ENCODE data around the gene PML.
"Not testable (repeated sequence)": the region's sequence is repeated elsewhere in the genome, so short reads cannot be mapped to it uniquely, and the experiment has no call there.

PML gene

DNA sequence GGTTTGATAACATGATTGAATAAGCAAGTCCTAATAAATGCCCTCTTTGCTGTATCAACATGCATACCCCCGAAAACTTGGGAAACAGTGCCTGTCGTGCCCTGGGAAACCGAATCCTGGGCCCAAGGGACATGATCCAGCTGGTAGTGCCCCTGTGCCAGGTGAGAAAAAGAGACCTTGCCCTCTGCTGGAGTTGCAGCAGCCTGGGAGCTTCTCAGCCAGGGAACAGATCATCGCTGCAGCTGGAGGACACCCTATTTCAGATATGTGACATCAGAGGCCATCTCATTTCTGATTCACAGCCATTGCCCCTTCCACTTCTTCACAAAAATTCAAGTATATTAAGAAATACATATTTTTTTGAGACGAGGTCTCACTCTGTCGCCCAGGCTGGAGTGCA, 34.7 kb upstream of the PML start:
- no peak for DNase-seq

DNA sequence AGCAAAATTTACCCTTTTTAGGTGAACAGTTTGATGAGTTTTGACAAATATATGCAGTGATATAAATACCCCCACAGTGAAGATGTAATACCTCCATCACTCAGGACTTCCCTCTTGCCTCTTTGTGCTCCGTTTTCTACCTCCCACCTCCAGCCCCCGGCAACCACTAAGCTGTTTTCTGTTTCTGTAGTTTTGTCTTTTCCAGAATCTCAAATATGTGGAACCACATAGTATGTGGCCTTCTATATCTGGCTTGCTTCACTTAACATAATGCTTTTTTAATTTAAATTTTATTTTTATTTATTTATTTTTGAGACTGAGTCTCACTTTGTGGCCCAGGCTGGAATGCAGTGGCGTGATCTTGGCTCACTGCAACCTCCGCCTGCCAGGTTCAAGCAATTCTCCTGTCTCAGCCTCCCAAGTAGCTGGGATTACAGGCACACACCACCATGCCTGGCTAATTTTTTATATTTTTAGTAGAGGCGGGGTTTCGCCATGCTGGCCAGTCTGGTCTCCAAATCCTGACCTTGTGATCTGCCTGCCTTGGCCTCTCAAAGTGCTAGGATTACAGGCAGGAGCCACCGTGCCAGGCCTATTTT, 33.9 kb upstream of the PML start:
- DNase-seq = not testable (repeated sequence)

DNA sequence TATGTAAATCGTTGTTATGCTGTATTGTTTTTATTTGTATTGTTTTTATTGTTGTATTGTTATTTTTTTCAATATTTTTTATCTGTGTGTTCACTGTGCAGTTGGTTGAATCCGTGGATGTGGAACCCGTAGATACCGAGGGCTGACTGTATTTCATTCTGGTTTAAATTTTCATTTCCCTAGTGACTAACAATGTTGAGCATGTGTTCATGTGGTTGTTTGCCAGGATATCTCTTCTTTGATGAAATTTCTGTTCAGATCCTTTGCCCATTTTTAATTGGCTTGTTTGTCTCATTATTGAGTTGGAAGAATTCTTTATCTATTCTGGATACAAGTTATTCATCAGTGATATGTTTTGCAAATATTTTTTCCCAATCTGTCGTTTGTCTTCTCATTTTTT, 32.1 kb upstream of the PML start:
- DNase-seq = no peak

DNA sequence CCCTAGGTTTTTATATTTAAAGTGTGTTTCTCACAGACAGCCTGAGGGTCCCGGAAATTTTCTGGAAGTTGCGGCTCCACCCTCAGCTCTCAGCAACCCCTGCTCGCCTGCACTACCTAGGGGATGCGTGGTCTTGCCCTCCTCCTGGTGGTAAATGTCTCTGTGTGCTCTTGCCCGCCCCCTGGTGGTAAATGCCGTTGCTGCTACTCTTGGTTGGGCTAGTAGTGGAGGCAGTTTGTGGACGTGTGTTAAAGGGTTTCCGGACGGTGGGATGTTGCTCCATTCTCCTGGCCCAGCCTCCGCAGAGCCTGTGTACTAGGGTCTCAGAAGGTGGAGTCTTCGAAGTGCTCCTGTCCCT, 29.8 kb upstream of the PML start:
- DNase-seq = peak; percentile 41

DNA sequence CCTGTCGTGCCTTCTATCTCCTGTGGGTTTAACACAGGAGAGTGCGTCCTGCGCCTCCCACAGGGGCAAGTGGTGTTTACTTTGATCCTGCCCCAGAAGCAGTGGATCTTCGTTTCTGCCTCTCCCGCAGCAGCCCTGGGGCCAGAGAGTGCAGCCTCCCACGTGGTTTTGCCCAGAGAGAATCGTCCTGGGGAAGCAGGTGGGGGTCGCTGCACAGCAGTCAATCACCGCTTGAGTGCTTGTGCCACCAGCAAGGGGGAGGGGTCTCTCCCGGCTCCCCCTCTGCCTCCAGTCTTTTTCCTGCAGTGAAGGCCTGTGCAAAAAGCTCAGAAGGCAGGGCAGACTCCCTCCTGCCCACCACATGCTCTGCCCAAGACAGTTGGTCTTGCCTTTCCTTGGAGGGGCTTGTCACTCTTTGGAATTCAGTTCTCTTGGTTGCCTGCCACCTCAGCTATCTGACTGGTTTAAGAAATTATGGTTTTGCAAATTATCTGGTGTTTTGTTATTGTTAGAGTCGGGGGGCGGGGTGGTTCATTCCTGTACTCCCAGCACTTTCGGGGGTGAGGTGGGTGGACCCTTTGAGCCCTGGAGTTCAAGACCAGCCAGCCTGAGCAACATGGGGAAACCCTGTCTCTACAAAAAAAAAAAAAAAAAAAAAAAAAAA, 29.3 kb upstream of the PML start:
- DNase-seq = no peak

DNA sequence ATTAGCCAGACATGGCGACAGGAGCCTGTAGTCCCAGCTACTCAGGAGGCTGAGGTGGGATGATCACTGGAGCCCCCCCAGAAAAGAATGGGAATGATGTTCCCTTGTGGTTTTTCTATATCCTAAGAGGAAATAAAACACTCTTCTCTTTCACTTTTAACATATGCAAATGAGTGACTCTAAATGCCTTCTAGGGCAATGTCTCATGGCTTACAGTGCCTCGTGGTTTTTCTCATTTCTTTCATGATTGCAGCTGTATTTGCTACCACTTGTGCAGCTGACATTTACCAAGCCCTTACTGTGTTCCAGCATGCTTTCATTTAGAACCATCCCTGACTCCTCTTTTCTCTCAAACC, 28.8 kb upstream of the PML start:
- DNase-seq = peak; percentile 15

DNA sequence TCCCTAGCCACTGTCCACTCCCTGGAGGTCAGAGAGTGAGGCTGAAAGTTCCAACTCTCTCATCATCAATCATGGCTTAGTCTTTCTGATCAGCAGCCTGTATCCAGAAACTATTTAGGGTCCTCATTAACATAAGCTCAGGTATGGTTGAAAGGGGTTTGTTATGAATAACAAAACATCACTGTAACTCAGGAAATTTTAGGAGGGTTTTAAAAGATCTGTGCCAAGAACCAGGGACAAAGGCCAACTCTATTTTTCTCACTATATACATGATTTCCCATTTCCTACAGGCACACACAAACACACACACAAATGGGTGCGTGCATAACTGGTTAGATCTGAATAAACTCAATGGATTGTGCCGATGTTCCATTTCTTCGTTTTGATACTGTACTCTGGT, 26.1 kb upstream of the PML start:
- no peak for DNase-seq

DNA sequence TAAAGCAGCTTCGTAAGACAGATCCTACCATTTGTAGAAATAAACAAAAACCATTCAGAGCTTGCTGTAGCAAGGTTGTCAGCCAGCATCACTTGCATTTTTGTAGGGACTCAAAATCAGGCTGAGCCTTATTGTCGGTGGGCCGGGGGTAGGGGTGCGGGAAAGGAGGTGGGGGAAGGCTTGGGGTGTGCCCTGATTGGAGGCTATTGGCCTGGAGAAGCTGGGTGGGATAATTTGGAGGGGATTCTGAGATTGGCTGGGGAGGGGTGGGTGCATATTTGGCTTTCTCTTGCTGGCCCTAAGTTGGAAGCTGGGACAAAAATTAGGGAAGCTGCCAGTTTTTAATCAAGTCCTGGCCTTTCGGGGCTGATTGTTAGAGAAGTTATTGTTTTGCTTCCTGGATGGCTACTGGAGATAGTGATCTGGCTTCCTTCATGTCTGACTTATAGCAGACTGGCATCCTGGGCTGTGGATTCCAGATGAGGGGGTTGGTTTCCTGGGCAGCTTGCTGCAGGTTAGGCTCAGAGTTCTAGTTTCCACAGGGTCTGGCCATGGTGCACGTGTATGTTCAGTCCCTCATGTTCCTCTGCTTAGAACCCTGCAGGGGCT, 25.3 kb upstream of the PML start:
- DNase-seq = no peak

DNA sequence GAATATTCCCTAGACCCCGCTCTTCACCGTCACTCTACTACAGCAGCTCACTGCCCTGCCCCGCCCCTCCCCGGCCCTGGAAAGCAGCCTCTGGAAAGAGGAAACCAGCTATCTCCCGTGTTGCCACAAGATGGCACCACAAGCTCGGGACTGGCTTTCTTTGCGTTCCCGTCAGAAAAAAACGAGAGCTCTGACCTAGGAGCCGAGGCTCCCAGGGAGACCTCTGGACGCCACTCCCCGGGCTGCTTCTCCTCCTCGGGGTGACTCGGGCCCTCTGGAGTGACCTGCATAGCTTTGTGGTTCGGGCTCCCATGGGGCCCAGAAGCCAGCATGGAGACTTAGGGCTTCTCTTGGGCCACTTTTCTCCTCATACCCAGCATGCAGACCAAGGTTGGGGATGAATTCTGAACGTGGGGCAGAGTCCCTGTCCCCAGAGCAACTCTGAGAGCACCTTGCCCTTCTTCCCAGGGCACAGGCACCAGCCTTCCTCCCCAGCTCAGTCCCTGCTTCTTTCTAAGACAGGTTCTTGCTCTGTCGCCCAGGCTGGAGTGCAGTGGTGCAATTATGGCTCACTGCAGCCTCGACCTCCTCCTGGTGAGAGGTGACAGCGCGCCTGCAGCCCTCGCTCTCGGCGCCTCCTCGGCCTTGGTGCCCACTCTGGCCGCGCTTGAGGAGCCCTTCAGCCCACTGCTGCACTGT, 21.4 kb upstream of the PML start:
- DNase-seq = peak; percentile 45

DNA sequence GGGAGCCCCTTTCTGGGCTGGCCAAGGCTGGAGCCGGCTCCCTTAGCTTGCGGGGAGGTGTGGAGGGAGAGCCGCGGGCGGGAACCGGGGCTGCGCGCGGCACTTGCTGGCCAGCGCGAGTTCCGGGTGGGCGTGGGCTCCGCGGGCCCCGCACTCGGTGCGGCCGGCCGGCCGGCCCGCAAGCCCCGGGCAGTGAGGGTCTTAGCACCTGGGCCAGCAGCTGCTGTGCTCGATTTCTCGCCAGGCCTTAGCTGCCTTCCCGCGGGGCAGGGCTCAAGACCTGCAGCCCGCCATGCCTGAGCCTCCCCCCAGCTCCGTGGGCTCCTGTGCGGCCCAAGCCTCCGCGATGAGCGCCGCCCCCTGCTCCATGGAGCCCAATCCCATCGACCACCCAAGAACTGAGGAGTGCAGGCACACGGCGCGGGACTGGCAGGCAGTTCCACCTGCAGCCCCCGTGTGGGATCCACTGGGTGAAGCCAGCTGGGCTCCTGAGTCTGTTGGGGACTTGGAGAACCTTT, 20.8 kb upstream of the PML start:
- DNase-seq = not testable (repeated sequence)

DNA sequence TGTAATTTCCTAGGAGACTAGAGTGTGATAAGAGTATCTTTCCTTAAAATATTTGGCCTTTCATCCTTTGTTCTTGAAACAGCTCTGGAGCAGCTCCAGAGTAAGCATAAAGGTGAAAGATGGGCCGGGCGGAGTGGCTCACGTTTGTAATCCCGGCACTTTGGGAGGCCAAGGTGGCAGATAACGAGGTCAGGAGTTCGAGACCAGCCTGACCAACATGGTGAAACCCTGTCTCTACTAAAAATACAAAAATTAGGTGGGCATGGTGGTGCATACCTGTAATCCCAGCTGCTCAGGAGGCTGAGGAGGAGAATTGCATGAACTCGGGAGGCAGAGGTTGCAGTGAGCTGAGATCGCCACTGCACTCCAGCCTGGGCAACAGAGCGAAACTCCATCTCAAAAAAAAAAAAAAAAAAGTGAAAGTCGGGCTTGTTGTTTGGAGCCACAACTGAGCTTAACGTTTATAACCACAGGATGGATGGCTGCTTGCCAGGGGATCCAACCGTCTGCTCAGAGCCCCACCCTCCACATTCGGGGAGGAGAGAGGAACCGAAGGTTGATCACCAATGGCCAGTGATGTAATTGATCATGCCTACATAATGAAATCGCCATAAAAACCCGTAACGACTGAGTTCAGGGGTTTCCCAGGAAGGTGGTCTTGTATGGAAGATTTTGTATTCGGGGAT, 18.9 kb upstream of the PML start:
- not testable (repeated sequence) for DNase-seq

DNA sequence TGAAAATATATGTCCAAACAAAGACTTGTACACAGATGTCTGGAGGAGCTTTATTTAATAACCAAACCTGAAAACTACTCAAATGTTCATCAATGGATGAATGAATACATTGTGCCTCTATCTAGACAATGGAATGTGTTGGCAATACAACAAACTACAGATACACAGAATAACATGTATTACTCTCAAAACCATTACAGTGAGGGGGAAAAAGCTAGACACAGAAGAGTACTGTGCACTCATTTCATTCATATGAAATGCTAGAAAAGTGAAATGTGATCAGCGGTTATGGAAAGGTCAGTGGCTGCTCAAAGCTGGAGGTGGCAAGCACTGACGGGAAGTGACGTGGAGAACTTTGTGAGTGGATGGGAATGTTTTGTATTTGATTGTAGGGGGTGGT, 15.6 kb upstream of the PML start:
- DNase-seq = no peak

DNA sequence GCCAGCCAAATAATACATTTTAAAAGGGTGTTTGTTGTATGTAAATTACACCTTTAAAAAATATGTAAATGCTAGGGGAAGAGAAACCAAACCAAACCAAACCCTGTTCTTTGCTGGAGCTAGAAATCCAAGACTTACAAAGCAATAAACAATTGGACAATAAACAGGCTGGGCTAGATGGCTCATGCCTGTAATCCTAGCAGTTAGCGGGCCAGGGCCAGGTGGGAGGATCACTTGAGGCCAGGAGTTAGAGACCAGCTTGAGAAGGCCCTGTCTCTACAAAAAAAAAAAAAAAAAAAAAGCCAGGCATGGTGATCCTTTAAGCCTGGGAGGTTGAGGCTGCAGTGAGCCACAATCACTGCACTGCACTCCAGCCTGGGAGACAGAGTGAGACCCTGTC, 14.9 kb upstream of the PML start:
- DNase-seq = no peak

DNA sequence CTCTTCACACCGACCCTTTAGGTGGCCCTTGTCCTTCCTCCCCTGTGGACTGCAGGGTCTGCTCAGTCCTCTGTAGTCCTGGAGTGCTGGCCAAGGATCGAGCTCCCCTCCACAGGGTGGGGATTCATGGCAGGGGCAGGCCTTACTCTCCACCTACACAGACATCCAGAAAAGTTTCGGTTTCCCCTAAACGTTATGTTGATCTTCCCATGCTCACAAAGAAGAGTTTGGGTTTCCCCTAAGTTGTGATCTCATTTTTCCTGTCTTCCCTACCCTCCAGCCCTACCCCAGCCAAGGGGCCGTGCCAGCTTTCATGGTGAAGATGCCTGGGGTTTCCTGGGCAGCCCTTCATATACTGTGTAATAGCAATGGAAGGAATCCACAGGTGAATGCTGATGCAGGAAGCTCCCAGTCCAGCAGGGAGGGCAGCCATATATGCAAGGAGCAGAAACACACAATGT, 12.7 kb upstream of the PML start:
- DNase-seq = no peak

DNA sequence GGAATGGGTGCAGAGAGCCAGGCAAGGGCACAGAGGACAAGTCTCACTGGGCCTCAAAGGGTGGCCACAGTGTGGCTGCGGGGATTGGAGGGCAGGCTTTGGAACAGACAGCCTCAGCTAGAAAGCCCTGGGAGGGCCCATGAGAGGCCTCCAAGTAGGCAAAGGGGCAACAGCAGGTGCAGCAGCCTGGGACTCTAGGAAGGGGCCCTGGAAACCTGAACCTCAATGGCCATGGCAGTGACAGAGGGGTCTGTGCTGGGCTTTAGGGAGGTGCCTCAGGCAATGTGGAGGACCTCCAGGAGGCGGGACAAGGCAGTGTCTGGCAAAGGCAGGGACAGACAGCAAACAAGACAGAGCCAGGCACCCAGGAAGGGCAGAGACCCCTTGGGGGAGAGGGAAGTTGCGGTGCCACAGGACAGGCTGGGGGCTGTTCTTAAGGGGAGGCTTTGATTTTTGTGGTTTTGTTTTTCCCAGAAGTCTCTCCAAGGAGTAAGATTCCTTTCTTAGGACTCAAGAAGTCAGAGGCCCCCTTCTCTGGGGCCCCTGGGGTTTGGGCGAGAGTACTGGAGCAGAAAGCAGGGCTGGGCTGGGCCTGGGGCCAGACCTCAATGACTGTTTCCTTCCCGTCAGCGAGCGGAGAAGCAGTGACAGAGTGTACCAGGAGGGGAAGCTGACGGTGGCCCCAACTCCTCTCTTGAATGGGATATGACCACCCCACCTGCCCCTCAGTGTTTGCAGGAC, 12.1 kb upstream of the PML start:
- DNase-seq = no peak

DNA sequence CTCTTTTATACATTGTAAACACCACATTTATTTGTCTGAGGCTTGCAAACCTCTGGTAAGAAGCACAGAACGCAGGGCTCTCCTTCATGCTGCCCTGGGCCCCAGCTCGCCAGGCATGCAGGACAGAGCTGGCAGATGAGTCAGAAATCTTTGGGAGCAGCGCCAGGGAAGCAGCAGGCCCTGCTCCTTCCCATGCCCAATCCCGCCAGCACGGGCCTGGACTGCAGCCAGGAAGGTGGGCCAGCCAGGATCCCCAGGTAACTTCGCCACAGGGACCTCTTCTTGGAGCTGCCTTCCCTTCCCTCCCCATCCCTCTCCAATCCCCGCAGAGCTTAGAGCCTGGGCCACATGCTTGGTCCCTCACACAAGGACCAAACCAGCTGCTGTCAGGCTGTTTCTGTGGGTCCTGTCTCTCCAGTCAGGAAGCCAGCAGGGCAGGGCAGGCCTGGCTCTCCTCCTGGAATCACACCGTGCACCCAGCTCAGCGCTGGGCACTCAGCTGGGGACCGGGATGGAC, 11.2 kb upstream of the PML start:
- DNase-seq = no peak

DNA sequence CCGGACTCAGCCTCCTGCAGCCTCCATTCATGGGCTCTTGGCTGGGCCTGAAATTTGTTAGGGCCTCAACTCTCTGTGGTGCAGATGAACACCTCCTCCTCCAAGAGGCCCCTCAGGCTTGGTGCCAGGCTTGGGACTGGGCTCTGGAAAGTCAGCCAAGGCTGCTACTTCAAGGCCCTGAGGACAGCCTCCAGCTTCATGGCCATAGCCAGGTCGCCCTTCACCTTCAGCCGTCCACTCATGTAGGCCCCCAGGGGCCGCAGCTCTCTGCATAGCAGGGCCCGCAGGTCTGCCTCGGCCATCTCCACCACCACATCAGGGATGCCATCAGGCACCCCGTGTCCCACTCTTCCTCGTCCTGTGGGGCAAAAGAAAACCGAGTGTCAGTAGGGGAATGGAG, 10.7 kb upstream of the PML start:
- no peak for DNase-seq

DNA sequence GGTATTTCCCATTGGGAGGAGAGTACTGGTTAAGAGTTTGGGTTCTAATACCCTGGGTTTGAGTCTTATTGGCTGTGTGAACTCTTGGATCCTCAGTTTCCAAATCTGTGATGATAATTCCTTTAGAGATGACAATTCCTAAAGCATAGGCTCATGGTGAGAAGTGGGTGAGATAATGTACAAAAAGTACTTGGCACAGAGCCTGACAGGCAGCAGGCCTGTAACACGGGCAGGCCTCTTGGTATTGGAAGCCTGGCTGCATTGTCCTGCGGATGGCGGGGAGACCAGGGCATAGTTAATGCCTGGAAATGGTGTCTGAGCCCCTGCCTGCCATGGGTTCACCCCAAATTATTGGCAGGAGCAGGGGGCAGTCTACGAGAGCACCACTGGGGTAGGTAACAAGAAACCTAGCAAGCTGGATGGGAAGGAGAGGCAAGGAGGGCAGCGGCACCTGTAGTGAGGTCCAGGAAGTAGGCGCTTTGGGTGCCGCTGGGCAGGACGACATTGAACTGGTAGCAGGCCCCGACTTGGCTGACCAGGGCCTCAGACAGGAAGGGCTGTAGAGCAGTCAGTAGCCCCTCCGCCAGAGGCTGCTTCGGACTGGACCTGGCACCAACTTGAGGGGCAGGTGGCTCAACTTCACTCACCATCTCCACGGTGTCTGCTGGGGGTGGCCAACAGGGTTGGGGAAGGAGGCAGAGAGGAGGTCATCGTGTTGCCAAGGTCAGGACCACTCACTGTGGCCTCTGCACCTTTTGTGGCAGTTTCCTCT, 10.1 kb upstream of the PML start:
- DNase-seq = no peak

DNA sequence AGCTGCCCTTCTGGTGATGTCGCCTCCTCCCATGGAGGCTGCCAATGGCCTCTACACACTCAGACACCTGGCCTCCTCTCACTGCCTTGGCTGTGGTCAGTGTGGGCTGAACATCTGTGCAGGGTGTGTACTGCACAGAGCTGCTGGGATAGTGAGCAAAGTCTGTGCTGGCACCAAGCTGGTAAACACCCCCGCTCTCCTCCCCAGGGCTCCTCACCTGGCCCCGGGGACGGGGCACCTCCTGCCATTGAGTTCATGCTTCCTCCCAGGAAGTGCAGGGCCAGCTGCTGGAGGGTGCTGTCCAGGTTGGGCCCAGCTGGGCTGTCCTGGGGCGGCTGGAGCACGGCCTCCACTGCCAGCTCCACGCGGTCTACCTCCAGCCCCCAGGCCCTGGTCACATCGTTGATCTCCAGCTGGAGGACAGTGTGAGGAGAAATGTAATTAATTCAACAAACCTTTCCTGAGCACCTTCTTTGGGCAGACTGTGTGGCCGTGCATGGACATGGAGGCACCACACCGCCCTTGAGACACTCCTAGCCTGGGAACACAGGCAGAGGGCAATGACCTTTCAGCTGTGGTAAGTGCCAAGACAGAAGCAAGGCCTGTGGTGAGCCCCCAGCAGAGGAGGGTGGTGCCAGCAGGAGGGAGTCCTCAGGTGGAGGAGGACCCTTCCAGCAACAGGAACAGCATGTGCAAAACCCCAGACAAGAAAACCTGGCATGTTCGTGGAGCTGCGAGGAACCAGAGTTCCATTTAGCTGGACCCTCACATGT, 9.2 kb upstream of the PML start:
- DNase-seq = no peak

DNA sequence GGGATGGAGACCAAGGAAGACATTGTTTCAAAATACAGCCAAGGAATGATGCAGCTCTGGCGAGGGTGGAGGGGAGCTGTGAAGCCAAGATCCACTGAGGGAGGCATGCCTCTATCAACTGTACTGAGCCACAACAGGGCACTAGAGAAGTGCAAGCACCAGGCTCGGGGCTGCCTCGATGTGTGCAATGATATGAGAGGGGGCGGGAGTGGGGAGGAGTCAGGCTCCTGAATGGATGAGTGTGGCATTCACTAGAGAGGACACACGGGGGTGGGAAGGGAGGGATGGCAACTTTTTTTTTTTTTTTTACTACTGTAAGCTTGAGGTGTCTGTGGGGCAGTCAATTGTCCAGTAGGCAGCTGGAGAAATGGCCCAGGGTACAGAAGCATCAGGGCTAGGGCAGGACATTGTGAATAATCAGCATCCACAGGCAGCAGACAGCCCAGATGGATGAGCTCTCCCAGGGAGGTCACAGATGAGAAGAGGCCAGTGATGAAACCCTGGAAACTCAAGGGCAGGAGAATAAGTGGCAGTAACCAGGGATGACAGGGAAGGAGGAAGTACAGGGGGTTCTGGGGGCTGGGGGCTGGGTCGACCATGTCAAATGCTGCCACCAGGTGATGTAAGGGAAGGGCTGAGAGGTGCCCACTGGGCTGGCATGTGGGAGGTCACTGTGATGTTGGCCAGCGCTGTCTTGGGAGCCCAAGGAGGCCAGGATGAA, 8.3 kb upstream of the PML start:
- DNase-seq = no peak
